Neuron (in vitro differentiated cells): Measurements from ENCODE around the gene VAMP5.
"Not testable (repeated sequence)": the region's sequence is repeated elsewhere in the genome, so short reads cannot be mapped to it uniquely, and the experiment has no call there.

Source experiments
- H2AFZ ChIP-seq: one replicate; pipeline ENCODE4 v1.6.1; 2013; ENCODE audit warnings: low read depth, mild to moderate bottlenecking, inconsistent platforms, low read length, moderate library complexity
- H3K27me3 ChIP-seq: one replicate; pipeline ENCODE4 v1.6.1; 2013; ENCODE audit warnings: low read length; ENCODE audit not compliant: insufficient read depth
- H3K36me3 ChIP-seq: one replicate; pipeline ENCODE4 v1.6.1; 2013; ENCODE audit warnings: low read length; ENCODE audit not compliant: insufficient read depth
- H3K4me1 ChIP-seq: one replicate; pipeline ENCODE4 v1.6.1; 2013; ENCODE audit warnings: low read length; ENCODE audit not compliant: insufficient read depth
- H3K4me3 ChIP-seq: 2 replicates; pipeline ENCODE4 v1.5.1; 2013; ENCODE audit warnings: mild to moderate bottlenecking, low read length, moderate library complexity
- H3K9me3 ChIP-seq: one replicate; pipeline ENCODE4 v1.6.1; 2013; ENCODE audit warnings: low read length

Gene VAMP5

GRCh38 chr2:85544915-85545779 is 39.1 kb upstream of the VAMP5 start:
- H3K4me3 ChIP-seq, H2AFZ ChIP-seq, H3K27me3 ChIP-seq, H3K9me3 ChIP-seq: not testable (repeated sequence)
- Histone ChIP-seq H3K36me3 (peaks cover 81% of the 10 kb centered on the region), H3K4me1 (peaks cover 16% of the 10 kb centered on the region)

DNA sequence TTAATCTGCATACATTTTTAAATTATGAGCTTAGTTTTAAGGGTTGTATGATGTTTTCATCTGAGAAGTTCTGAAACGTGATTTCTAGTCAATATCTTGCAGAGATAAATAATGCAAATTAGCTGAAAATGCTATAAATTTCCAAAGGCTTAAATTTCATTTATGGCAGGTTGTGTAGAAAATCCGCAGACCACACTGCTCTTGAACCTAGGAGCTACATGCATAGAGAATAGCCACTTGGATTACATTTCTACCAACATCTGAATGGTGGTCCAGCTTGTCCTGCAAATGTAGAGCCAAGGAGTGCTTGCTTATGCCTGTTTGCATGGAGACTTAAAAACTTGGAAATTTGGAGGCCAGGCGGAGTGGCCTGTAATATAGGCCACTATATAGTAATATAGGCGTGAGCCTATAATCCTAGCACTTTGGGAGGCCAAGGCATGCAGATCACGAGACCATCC is 38.4 kb upstream of the VAMP5 start:
- H3K4me3 ChIP-seq, result no peak overlapping the region

GRCh38 chr2:85547089-85547858 is 37.0 kb upstream of the VAMP5 start:
- Histone ChIP-seq H3K36me3 (peaks cover 79% of the 10 kb centered on the region), H3K4me3 (no peak overlapping the region), H3K4me1 (peaks cover under 1% of the 10 kb centered on the region), H2AFZ (no peak overlapping the region), H3K27me3 (no peaks in the 10 kb centered on the region), H3K9me3 (no peaks in the 10 kb centered on the region)

More for the DNA sequence above, 38.4 kb upstream of the VAMP5 start:
- H3K36me3 ChIP-seq, result peaks cover 81% of the 10 kb centered on the region
- peaks cover 15% of the 10 kb centered on the region for H3K4me1 ChIP-seq
- no peaks in the 10 kb centered on the region for H3K27me3 ChIP-seq
- H2AFZ ChIP-seq, result no peak overlapping the region
- H3K9me3 ChIP-seq, result no peaks in the 10 kb centered on the region

GRCh38 chr2:85547859-85548607 is 36.2 kb upstream of the VAMP5 start:
- Histone ChIP-seq H2AFZ (no peak overlapping the region), H3K4me3 (no peak overlapping the region), H3K4me1 (no peaks in the 10 kb centered on the region), H3K27me3 (no peaks in the 10 kb centered on the region), H3K9me3 (no peaks in the 10 kb centered on the region), H3K36me3 (peaks cover 79% of the 10 kb centered on the region)

- Histone ChIP-seq H3K4me3 (no peak overlapping the region), H3K9me3 (no peaks in the 10 kb centered on the region), H3K27me3 (no peaks in the 10 kb centered on the region), H3K4me1 (no peaks in the 10 kb centered on the region), H2AFZ (no peak overlapping the region), H3K36me3 (peaks cover 77% of the 10 kb centered on the region)
Measured at GRCh38 chr2:85548608-85548900, 35.7 kb upstream of the VAMP5 start.

DNA sequence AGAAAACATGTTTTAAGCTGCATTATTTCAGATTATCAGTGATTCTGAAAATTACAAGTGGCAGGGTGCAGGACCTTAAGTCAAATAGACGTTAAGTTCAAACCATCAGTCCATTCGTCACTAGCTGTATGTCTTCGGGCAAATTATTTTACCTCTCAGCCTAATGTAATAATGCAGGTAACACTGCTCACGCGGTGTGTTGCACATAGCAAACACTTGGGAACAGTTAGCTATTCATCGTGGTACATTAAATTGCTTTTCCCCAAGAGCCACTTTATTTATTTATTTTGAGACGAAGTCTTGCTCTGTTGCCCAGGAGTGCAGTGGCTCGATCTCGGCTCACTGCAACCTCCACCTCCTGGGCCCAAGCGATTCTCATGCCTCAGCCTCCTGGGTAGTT is 35.1 kb upstream of the VAMP5 start:
- H2AFZ ChIP-seq, result no peak overlapping the region
- H3K4me3 ChIP-seq, result no peak overlapping the region
- no peaks in the 10 kb centered on the region for H3K4me1 ChIP-seq
- H3K9me3 ChIP-seq, result no peaks in the 10 kb centered on the region
- H3K27me3 ChIP-seq, result no peaks in the 10 kb centered on the region
- peaks cover 77% of the 10 kb centered on the region for H3K36me3 ChIP-seq

GRCh38 chr2:85549826-85550225 is 34.4 kb upstream of the VAMP5 start:
- Histone ChIP-seq H3K36me3 (peaks cover 76% of the 10 kb centered on the region), H3K4me1 (no peaks in the 10 kb centered on the region), H3K27me3 (no peaks in the 10 kb centered on the region), H3K4me3 (no peak overlapping the region), H2AFZ (no peak overlapping the region), H3K9me3 (no peaks in the 10 kb centered on the region)

DNA sequence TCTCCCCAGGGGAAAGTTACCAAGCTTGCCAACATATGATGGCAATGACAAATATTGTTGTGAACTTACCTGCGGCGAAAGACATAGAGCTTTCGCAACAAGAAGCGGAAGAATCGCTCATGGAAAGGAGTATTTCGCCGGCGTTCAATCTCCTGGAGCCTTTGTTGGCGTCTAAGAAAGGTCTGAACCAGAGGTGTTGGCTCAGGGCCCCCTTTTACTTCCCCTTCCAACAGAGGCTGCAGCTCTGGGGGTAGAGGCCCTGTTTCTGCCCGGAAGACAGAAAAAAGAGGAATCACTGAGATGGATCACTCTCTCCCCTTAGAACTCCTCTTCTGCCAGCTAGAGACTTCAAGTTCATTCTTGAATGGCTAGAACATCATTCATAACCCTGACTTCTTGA is 33.7 kb upstream of the VAMP5 start:
- Histone ChIP-seq H3K4me1 (no peaks in the 10 kb centered on the region), H3K4me3 (no peak overlapping the region), H3K9me3 (no peaks in the 10 kb centered on the region), H2AFZ (no peak overlapping the region), H3K36me3 (peaks cover 76% of the 10 kb centered on the region), H3K27me3 (no peaks in the 10 kb centered on the region)

DNA sequence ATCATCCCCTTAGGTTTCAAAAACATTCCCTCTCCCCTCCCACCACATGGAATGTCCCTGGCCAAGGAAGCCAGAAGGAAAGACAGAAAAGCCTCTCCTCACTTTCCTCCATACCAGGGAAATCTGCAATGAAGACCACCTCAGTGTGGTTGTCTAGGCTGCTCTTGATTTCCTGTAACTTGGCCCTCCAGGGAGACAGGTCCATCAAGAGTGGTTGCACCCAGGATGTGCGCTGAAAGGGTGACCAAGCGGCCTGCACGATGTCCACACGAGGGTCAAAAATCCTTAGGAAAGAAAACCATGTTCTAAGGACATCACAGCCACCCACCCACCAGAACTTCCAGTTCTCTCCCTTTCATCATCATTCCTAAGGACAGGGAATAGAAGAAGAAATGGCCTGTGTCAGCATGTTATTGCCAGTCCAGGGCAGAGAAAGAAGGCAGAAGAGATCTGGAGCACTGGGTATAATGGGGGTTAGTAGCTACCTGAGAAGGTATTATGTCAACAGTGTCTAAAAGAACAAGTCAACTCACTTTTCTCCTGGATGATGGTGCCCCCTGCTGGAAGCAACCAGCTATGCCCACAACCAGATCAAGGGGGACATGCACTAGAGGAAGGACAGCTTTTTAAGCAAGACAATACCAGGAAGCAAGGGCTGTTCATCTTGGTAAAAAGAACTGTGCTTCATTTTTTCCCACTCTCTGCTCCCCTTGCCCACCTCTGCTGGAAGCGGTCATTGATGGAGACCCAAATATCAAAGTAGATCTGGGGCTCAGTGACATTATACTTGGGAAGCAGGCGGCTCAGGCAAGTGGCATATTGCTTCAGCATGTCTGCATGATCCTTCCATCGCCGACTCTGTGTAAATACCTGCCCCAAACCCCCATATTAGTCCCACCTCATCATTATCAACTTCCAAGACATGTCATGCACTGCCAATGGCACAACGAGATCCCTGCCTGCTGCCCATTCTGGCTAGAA is 32.2 kb upstream of the VAMP5 start:
- no peak overlapping the region for H3K4me3 ChIP-seq
- no peaks in the 10 kb centered on the region for H3K4me1 ChIP-seq
- no peaks in the 10 kb centered on the region for H3K9me3 ChIP-seq
- H3K27me3 ChIP-seq, result no peaks in the 10 kb centered on the region
- no peak overlapping the region for H2AFZ ChIP-seq
- peaks cover 72% of the 10 kb centered on the region for H3K36me3 ChIP-seq

GRCh38 chr2:85553184-85553583 is 31.0 kb upstream of the VAMP5 start:
- Histone ChIP-seq H2AFZ (no peak overlapping the region), H3K9me3 (no peaks in the 10 kb centered on the region), H3K4me1 (no peaks in the 10 kb centered on the region), H3K36me3 (peaks cover 63% of the 10 kb centered on the region), H3K27me3 (no peaks in the 10 kb centered on the region), H3K4me3 (no peak overlapping the region)

DNA sequence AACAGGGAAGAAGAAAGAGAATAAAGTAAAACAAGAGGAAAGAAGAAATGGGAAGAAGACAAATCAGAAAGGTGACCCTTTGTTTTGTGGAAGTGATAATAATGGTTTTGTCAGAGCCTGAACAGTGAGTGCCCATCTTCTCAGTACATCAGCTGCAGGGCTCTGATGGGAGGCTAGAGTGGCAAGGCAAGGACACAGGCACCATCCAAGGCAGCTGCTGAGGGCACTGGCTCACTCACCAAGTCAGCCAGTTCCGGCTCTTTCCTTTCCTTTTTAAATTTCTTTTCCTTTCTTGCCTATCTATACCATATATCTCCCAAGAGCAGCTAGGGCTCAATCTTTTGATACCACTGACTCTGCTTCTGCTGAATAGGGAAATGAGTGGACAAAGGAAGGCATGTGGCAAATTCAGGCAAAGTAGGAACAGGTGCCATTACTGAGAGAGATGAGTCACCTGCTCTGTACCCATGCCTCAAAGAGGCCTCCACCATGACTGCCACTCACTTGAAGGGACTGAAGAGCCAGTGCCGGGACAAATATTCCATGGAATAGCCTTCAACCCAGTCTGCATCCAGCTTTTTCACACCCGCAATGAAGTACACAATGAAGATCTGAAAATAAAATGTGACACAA is 29.1 kb upstream of the VAMP5 start:
- Histone ChIP-seq H3K4me3 (no peak overlapping the region), H3K36me3 (peaks cover 60% of the 10 kb centered on the region), H3K9me3 (no peaks in the 10 kb centered on the region), H3K4me1 (no peaks in the 10 kb centered on the region), H2AFZ (no peak overlapping the region), H3K27me3 (no peaks in the 10 kb centered on the region)

DNA sequence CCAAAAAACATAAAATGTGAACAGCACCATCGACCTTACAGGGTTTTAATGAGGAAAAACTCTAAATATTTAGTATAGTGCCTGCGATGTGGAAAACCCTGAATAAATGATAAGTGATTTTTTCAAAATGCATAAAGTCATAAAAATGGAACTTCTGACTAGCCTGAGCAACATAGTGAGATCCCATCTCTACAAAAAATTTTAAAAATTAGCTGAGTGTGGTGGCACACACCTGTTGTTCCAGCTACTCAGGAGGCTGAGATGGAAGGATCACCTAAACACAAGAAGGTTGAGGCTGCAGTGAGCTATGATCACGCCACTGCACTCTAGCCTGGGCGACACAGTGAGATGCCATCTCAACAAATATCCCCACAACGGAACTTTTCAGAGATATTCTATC is 27.1 kb upstream of the VAMP5 start:
- H3K27me3 ChIP-seq, result no peaks in the 10 kb centered on the region

More for the DNA sequence above, 27.1 kb upstream of the VAMP5 start:
- Histone ChIP-seq H3K9me3 (no peaks in the 10 kb centered on the region), H3K36me3 (peaks cover 42% of the 10 kb centered on the region), H2AFZ (no peak overlapping the region), H3K4me1 (peaks cover 9% of the 10 kb centered on the region), H3K4me3 (no peak overlapping the region)
